Cerebellar cortex (tissue), 1 donor: ENCODE measurements around the gene ROCK2.
"Not testable (repeated sequence)": the region's sequence is repeated elsewhere in the genome, so short reads cannot be mapped to it uniquely, and the experiment has no call there.

ENCODE experiments used
- DNase-seq: peaks from one replicate; pipeline ENCODE4 v3.0.0-alpha.2; 2015; ENCODE audit warnings: low spot score

The ROCK2 gene

GRCh38 chr2:11340717-11341116 lies 3.7 kb downstream of the ROCK2 start:
- DNase-seq: no peak

- DNase-seq: peak; percentile 65
Measured at GRCh38 chr2:11339508-11340083, 4.8 kb downstream of the ROCK2 start.

- no peak for DNase-seq
Measured at GRCh38 chr2:11338580-11338979, 5.9 kb downstream of the ROCK2 start.

GRCh38 chr2:11337909-11338308 lies 6.5 kb downstream of the ROCK2 start:
- DNase-seq: no peak

GRCh38 chr2:11336189-11336588 lies 8.2 kb downstream of the ROCK2 start:
- no peak for DNase-seq

GRCh38 chr2:11333427-11334183 lies 10.8 kb downstream of the ROCK2 start:
- DNase-seq: no peak

- DNase-seq: no peak
Measured at GRCh38 chr2:11332596-11332995, 11.8 kb downstream of the ROCK2 start.

- DNase-seq: no peak
Measured at GRCh38 chr2:11330457-11331142, 13.8 kb downstream of the ROCK2 start.

- no peak for DNase-seq
Measured at GRCh38 chr2:11329776-11330175, 14.7 kb downstream of the ROCK2 start.

GRCh38 chr2:11328522-11328921 lies 15.9 kb downstream of the ROCK2 start:
- not testable (repeated sequence) for DNase-seq

GRCh38 chr2:11327871-11328270 lies 16.6 kb downstream of the ROCK2 start:
- no peak for DNase-seq

GRCh38 chr2:11326677-11327211 lies 17.7 kb downstream of the ROCK2 start:
- DNase-seq: no peak

GRCh38 chr2:11325961-11326676 lies 18.3 kb downstream of the ROCK2 start:
- no peak for DNase-seq

- DNase-seq: no peak
Measured at GRCh38 chr2:11321847-11322246, 22.6 kb downstream of the ROCK2 start.

GRCh38 chr2:11320698-11321492 lies 23.5 kb downstream of the ROCK2 start:
- no peak for DNase-seq

GRCh38 chr2:11319939-11320338 lies 24.5 kb downstream of the ROCK2 start:
- DNase-seq: no peak

- DNase-seq: no peak
Measured at GRCh38 chr2:11315074-11315705, 29.2 kb downstream of the ROCK2 start.

GRCh38 chr2:11314487-11314886 lies 29.9 kb downstream of the ROCK2 start:
- DNase-seq: no peak

GRCh38 chr2:11312770-11313471 lies 31.5 kb downstream of the ROCK2 start:
- no peak for DNase-seq

- no peak for DNase-seq
Measured at GRCh38 chr2:11311543-11311942, 32.9 kb downstream of the ROCK2 start.
